Right lobe of liver (tissue), 6 donors: ENCODE results near the gene KLF2. TPM values are rescaled to one million over a fixed set of nuclear protein-coding genes. Genes with fewer than 3 reads are reported as not detected.

Experiments
- ATAC-seq, 4 donors: fragments of 200-7000 bp; cut with Tn5 transposase; one replicate each; pipeline ENCODE4 v1.9.1; 2020; ENCODE audit warnings: mild to moderate bottlenecking in 4 of 4, moderate library complexity in 4 of 4
- DNase-seq, 3 donors: peaks; one replicate each; pipeline ENCODE4 v3.0.0-alpha.2; 2020
- H3K27ac ChIP-seq, 3 donors: fragments of 200-600 bp; one replicate each; pipeline ENCODE4 v1.8.0; 2022
- H3K27me3 ChIP-seq, 2 donors: fragments of 200-600 bp; one replicate each; pipeline ENCODE4 v1.8.0; 2022
- H3K36me3 ChIP-seq, 4 donors: fragments of 200-600 bp; sonication (generic) in 1 of 4; one replicate each; pipeline versions ENCODE4 v1.5.1 to v1.8.0; 2017 to 2022; ENCODE audit warnings: control low read depth in 1 of 4
- H3K4me1 ChIP-seq, 4 donors: fragments of 200-600 bp; sonication (generic) in 1 of 4; one replicate each; pipeline versions ENCODE4 v1.5.1 to v1.8.0; 2017 to 2022; ENCODE audit warnings: control low read depth in 1 of 4
- H3K4me3 ChIP-seq, 3 donors: fragments of 200-600 bp; one replicate each; pipeline ENCODE4 v1.8.0; 2022
- H3K9me3 ChIP-seq, 4 donors: fragments of 200-600 bp; sonication (generic) in 1 of 4; one replicate each; pipeline versions ENCODE4 v1.5.1 to v1.8.0; 2017 to 2022; ENCODE audit warnings: control low read depth in 1 of 4
- CTCF ChIP-seq, 4 donors: fragments of 200-600 bp in 3 of 4; fragments of 450-650 bp in 1 of 4; IDR thresholded peaks; one replicate each; pipeline versions ENCODE4 v1.5.1 to v1.8.0; 2016 to 2022; ENCODE audit warnings: antibody characterized with exemption in 4 of 4, mild to moderate bottlenecking in 2 of 4
- POLR2A ChIP-seq: fragments of 450-650 bp; IDR thresholded peaks from one replicate; pipeline ENCODE4 v1.6.1; 2017; ENCODE audit warnings: antibody characterized with exemption, mild to moderate bottlenecking
- WGBS: methylation state at CpG from one replicate; pipeline ENCODE4 v1.1.6; 2018; ENCODE audit warnings: low coverage, low lambda C conversion rate; ENCODE audit not compliant: insufficient coverage; ENCODE audit errors: missing lambda C conversion rate; 5-methylcytosine and 5-hydroxymethylcytosine counted together
- intact Hi-C, 2 donors: fragments of 100-400 bp; cut with DNase I; formaldehyde crosslinking; loops; one replicate each; pipeline versions ENCODE4 v1.11.2 to v1.14.1; 2022
- total RNA-seq, 6 experiments: library from RNA; depleted of rRNA in 2 of 6; stranded (reverse); fragments of >200 nt in 2 of 6; fragmentation: NEBNext Ultra II Directional in 3 of 6; extraction: Animal tissue kit (Norgen Biotek cat#: 25700) in 3 of 6; gene quantifications; one replicate each; pipeline versions ENCODE4 v1.1.0 to v1.2.4, GENCODE V29; 2016 to 2023
- donor health status: DM: no; HTN: yes; CAD: no.
- donor health status: DM: no; HTN: no; CAD: no.
- donor health status: DM: no; HTN: no; CAD: no.
- donor health status: DM: no; HTN: yes; CAD: no.
- donor health status: DM: no; HTN: yes; CAD: no.

Gene KLF2
- total RNA-seq, 6 experiments from 2014 or later, result 3.7 to 10.1 (median 4.8) TPM

- no peak for TF ChIP-seq CTCF (IDR thresholded peaks at IDR 0.05)
- no peak for TF ChIP-seq POLR2A
- H3K27me3 ChIP-seq, result no peaks in the 10 kb centered on the region
- H3K9me3 ChIP-seq, result no peaks in the 10 kb centered on the region
- intact Hi-C loops, result no loop called here
- H3K4me1 ChIP-seq, result peaks cover 0 to 33% (median 18%) of the 10 kb centered on the region in 4 donors
- H3K27ac ChIP-seq, result no peak overlapping the region
- ATAC-seq, result no peak
- no peak overlapping the region for H3K4me3 ChIP-seq
- no peak for DNase-seq
- 64% methylated on average over 9 of the region's 13 CpGs for WGBS
- H3K36me3 ChIP-seq, result peaks cover 0 to 13% (median under 1%) of the 10 kb centered on the region in 4 donors
Observed at GRCh38 chr19:16374436-16374835, 49.8 kb downstream of the KLF2 start.

- H3K4me1 ChIP-seq, result peaks cover 0 to 33% (median 18%) of the 10 kb centered on the region in 4 donors
- ATAC-seq (no peak), DNase-seq (no peak)
- H3K27ac ChIP-seq, result no peak overlapping the region
- H3K9me3 ChIP-seq, result no peaks in the 10 kb centered on the region
- WGBS, result 86% methylated on average over 8 of the region's 14 CpGs
- H3K4me3 ChIP-seq, result no peak overlapping the region
- peaks cover 0 to 13% (median under 1%) of the 10 kb centered on the region in 4 donors for H3K36me3 ChIP-seq
- H3K27me3 ChIP-seq, result no peaks in the 10 kb centered on the region
- intact Hi-C loops, result no loop called here
- TF ChIP-seq POLR2A (no peak), CTCF (IDR thresholded peaks at IDR 0.05) (no peak)
Observed at GRCh38 chr19:16375157-16375935, 50.7 kb downstream of the KLF2 start.

- intact Hi-C loops, result no loop called here
Observed at GRCh38 chr19:16375936-16376185, 51.2 kb downstream of the KLF2 start.

GRCh38 chr19:16376241-16376640 is 51.6 kb downstream of the KLF2 start:
- intact Hi-C loops, result no loop called here
- Histone ChIP-seq H3K27me3 (no peaks in the 10 kb centered on the region), H3K4me1 (peaks cover 0 to 33% (median 17%) of the 10 kb centered on the region in 4 donors), H3K36me3 (peaks cover 0 to 13% (median under 1%) of the 10 kb centered on the region in 4 donors), H3K4me3 (no peak overlapping the region), H3K27ac (no peak overlapping the region), H3K9me3 (no peaks in the 10 kb centered on the region)
- ATAC-seq (no peak), DNase-seq (no peak)
- WGBS, result 81% methylated on average over 7 of the region's 11 CpGs
- TF ChIP-seq CTCF (IDR thresholded peaks at IDR 0.05) (no peak), POLR2A (no peak)

More at GRCh38 chr19:16375936-16376185, 51.2 kb downstream of the KLF2 start:
- H3K36me3 ChIP-seq, result peaks cover 0 to 13% (median under 1%) of the 10 kb centered on the region in 4 donors
- peaks cover 0 to 33% (median 18%) of the 10 kb centered on the region in 4 donors for H3K4me1 ChIP-seq
- no peak overlapping the region for H3K4me3 ChIP-seq
- no CpG with 5 or more reads among the region's 7 CpGs for WGBS
- TF ChIP-seq POLR2A, result no peak
- no peak for TF ChIP-seq CTCF (IDR thresholded peaks at IDR 0.05)
- no peak for ATAC-seq
- no peaks in the 10 kb centered on the region for H3K27me3 ChIP-seq
- no peaks in the 10 kb centered on the region for H3K9me3 ChIP-seq
- DNase-seq, result no peak
- no peak overlapping the region for H3K27ac ChIP-seq
